Mucosa of descending colon (tissue), 3 donors: ENCODE measurements around the gene SULT4A1. TPM values are rescaled to one million over a fixed set of nuclear protein-coding genes. Genes with fewer than 3 reads are reported as not detected.

ENCODE experiments used
- ATAC-seq: fragments of 200-7000 bp; cut with Tn5 transposase; one replicate; pipeline ENCODE4 v1.9.1; 2020; ENCODE audit warnings: mild to moderate bottlenecking, moderate library complexity
- DNase-seq, 3 donors: peaks; one replicate each; pipeline ENCODE4 v3.0.0-alpha.2; 2020
- H3K36me3 ChIP-seq: fragments of 200-600 bp; one replicate; pipeline ENCODE4 v1.8.0; 2021; ENCODE audit warnings: low read depth, mild to moderate bottlenecking
- H3K4me1 ChIP-seq: fragments of 200-600 bp; one replicate; pipeline ENCODE4 v1.8.0; 2021; ENCODE audit warnings: low read depth, mild to moderate bottlenecking
- H3K4me3 ChIP-seq: fragments of 200-600 bp; one replicate; pipeline ENCODE4 v1.8.0; 2021; ENCODE audit warnings: mild to moderate bottlenecking
- H3K9me3 ChIP-seq: fragments of 200-600 bp; one replicate; pipeline ENCODE4 v1.8.0; 2021; ENCODE audit warnings: mild to moderate bottlenecking
- intact Hi-C, 2 donors: fragments of 100-400 bp; cut with DNase I in 1 of 2; cut with micrococcal nuclease in 1 of 2; formaldehyde crosslinking; loops; one replicate each; pipeline versions ENCODE4 v1.11.0 to v1.11.1; 2022; cut with DNase I, micrococcal nuclease
- total RNA-seq, 3 donors: library from RNA; stranded (reverse); fragmentation: NEBNext Ultra II Directional in 2 of 3; extraction: Animal tissue kit (Norgen Biotek cat#: 25700) in 2 of 3; gene quantifications; one replicate each; pipeline versions ENCODE4 v1.2.1 to v1.2.4, GENCODE V29; 2021 to 2023
- TF ChIP-seq, protein P1 (sequence below): fragments of 200-600 bp; IDR thresholded peaks from one replicate; pipeline ENCODE4 v1.8.0; 2022; ENCODE audit warnings: antibody characterized with exemption, mild to moderate bottlenecking
- donor health status: DM: no; HTN: no; CAD: no; lungs with moderate emphysema.
- donor health status: DM: no; HTN: no; CAD: no.
- donor health status: DM: no; HTN: yes; CAD: no.

SULT4A1 gene
- total RNA-seq, 3 donors from 2014 or later, result 0.34 to 4.1 TPM; not detected in 1

GRCh38 chr22:43802897-43803495, 59.3 kb downstream of the SULT4A1 start:
- Histone ChIP-seq H3K4me1 (no peaks in the 10 kb centered on the region), H3K9me3 (peaks cover 9% of the 10 kb centered on the region), H3K4me3 (no peak overlapping the region), H3K36me3 (no peaks in the 10 kb centered on the region)
- no peak for ATAC-seq
- TF ChIP-seq, protein P1, sequence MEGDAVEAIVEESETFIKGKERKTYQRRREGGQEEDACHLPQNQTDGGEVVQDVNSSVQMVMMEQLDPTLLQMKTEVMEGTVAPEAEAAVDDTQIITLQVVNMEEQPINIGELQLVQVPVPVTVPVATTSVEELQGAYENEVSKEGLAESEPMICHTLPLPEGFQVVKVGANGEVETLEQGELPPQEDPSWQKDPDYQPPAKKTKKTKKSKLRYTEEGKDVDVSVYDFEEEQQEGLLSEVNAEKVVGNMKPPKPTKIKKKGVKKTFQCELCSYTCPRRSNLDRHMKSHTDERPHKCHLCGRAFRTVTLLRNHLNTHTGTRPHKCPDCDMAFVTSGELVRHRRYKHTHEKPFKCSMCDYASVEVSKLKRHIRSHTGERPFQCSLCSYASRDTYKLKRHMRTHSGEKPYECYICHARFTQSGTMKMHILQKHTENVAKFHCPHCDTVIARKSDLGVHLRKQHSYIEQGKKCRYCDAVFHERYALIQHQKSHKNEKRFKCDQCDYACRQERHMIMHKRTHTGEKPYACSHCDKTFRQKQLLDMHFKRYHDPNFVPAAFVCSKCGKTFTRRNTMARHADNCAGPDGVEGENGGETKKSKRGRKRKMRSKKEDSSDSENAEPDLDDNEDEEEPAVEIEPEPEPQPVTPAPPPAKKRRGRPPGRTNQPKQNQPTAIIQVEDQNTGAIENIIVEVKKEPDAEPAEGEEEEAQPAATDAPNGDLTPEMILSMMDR, result no peak
- intact Hi-C loops, result no loop called here
- DNase-seq, result no peak

GRCh38 chr22:43800970-43801369, 61.3 kb downstream of the SULT4A1 start:
- intact Hi-C loops, result no loop called here

GRCh38 chr22:43798492-43798891, 63.8 kb downstream of the SULT4A1 start:
- Histone ChIP-seq H3K4me1 (no peaks in the 10 kb centered on the region), H3K9me3 (peaks cover 9% of the 10 kb centered on the region), H3K36me3 (no peaks in the 10 kb centered on the region), H3K4me3 (no peak overlapping the region)
- intact Hi-C loops, result no loop called here
- ATAC-seq, result no peak
- TF ChIP-seq, protein P1, result no peak
- DNase-seq, result no peak

More at GRCh38 chr22:43800970-43801369, 61.3 kb downstream of the SULT4A1 start:
- no peak overlapping the region for H3K4me3 ChIP-seq
- TF ChIP-seq, protein P1, result no peak
- ATAC-seq (no peak), DNase-seq (no peak)
- peaks cover 9% of the 10 kb centered on the region for H3K9me3 ChIP-seq
- H3K4me1 ChIP-seq, result no peaks in the 10 kb centered on the region
- H3K36me3 ChIP-seq, result no peaks in the 10 kb centered on the region

DNA sequence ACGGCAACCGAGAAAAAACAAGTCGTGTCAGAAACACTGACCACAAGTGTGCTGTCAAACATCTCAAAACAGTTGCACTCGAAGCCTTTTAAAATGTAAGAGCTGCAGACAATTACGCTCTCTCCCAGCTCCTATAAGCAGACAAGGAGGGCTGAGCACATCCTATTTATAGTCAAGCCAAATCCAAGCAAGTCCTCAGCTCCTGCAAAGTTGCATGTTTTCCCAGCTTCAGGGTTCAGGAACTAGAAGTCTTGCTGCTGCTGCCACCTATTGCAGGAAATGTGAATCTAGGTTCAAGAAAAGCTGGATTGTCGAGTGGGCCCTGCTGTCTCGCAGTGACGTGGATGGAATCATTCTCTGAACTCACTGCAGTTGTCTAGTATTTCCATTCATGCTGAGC, 65.7 kb downstream of the SULT4A1 start:
- no peaks in the 10 kb centered on the region for H3K36me3 ChIP-seq
- intact Hi-C loops, result no loop called here
- H3K9me3 ChIP-seq, result peaks cover 9% of the 10 kb centered on the region
- TF ChIP-seq, protein P1, result no peak
- no peak for ATAC-seq
- no peaks in the 10 kb centered on the region for H3K4me1 ChIP-seq
- DNase-seq, result peak in 1 of 3 donors; percentile 15
- H3K4me3 ChIP-seq, result no peak overlapping the region

- intact Hi-C loops, result no loop called here
- Histone ChIP-seq H3K4me1 (no peaks in the 10 kb centered on the region), H3K9me3 (peaks cover under 1% of the 10 kb centered on the region), H3K36me3 (no peaks in the 10 kb centered on the region), H3K4me3 (no peak overlapping the region)
- TF ChIP-seq, protein P1, result no peak
- ATAC-seq (no peak), DNase-seq (no peak)
Observed at GRCh38 chr22:43795320-43795719, 67.0 kb downstream of the SULT4A1 start.

DNA sequence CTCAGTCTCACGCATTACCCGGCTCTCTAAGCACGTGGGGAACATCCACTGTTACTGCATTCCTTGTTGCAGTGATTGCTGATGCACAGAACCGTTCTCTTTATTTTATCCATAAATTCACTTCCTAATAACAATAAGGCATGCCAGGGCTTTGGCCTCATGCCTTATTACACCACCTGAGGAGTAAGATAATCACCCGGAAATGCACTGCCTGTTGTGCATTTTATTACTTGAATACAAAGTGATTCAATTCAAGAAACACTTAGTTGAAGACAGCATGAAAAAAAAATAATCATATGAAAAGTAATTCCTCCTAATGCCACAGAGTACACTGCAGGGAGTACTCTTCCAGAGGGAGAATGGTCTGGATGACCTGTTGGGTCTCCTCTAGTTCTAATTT, 69.4 kb downstream of the SULT4A1 start:
- Histone ChIP-seq H3K4me3 (no peak overlapping the region), H3K4me1 (no peaks in the 10 kb centered on the region), H3K9me3 (no peaks in the 10 kb centered on the region), H3K36me3 (no peaks in the 10 kb centered on the region)
- DNase-seq (no peak), ATAC-seq (no peak)
- intact Hi-C loops, result no loop called here
- TF ChIP-seq, protein P1, result no peak
